Fibroblast of skin of abdomen (primary cell): Measurements from ENCODE around the gene ZDHHC13.
A peak's percentile ranks its signal among the peaks of the same experiment; 100 is the strongest.
"Not testable (repeated sequence)": the region's sequence is repeated elsewhere in the genome, so short reads cannot be mapped to it uniquely, and the experiment has no call there.

Source experiments
- DNase-seq: peaks from one replicate; pipeline ENCODE4 v3.0.0-alpha.2; 2013

Gene ZDHHC13

DNA sequence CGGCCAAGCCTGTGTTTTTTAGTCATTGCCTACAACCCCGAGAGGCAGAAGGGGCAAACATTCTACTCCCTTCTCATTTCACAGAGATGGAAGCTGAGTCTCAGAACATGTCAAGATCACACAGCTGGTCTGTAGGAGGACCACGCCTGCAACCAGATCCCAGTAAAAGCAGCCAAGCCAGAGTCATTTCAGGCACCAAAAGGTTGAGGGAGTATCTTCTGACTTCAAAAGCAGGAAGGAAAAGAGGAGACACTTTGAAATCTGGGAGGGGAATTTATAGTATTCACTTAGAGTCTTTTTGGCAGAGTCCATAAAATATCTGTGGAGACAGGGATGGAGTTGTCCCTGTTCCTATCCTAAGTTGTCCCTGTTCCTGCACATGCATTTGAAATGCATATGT, 17.9 kb upstream of the ZDHHC13 start:
- no peak for DNase-seq

- no peak for DNase-seq
Measured at GRCh38 chr11:19100885-19101284, 16.1 kb upstream of the ZDHHC13 start.

- no peak for DNase-seq
Measured at GRCh38 chr11:19101796-19102520, 15.0 kb upstream of the ZDHHC13 start.

DNA sequence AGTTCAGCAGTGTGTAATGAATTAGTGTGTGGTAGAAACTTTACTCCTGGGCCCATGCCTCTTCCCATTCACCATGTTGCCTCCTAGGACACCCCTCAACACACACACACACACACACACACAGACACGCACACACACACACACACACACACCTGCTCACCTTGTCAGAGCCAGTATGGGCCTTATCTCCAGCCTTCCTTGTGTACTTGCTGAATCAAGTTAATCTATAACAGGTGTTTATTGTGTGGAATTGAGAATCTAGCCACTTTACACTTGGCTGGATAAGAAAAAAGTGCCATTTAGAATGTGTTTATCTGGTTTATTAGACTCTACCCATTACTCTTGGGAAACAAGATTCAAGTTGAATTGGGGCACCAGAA, 14.5 kb upstream of the ZDHHC13 start:
- no peak for DNase-seq

DNA sequence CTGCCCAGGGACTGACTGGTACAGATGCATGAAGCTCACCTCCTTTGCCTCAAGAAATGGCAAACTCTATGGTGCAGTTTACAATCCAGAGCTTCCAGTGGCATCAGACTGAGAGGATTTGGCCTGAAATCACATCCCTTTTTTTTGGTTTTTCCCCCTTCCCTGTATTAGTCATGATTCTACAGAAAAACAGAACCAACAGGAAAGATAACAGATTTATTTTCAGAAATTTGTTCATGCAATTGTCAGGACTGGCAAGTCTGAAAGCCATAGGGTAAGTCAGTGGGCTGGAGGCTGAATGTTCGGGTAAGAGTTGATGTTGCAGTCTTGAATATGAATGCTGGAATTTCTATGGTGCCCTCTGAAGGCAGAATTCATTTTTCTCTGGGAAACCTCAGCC, 12.0 kb upstream of the ZDHHC13 start:
- DNase-seq: no peak

GRCh38 chr11:19107125-19107524, 9.8 kb upstream of the ZDHHC13 start:
- DNase-seq: no peak

DNA sequence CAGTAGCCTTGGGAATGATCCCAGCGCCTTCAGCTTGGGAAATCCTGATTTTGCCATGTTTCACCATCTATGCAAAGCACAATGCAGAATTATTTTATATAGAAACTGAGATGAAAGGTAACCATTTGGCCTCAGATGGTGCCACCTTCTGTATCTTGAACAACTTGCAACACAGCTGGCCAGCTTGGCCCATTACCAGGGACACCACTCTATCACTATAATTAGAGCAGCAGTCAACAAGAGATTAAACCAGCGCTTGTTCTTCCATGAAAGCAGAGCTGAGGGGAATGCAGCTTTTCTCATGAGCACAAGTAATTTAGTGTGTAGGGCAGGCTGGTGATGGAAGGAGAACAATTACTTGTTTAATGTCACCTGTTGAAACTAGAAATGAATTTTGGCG, 6.7 kb upstream of the ZDHHC13 start:
- DNase-seq: no peak

DNA sequence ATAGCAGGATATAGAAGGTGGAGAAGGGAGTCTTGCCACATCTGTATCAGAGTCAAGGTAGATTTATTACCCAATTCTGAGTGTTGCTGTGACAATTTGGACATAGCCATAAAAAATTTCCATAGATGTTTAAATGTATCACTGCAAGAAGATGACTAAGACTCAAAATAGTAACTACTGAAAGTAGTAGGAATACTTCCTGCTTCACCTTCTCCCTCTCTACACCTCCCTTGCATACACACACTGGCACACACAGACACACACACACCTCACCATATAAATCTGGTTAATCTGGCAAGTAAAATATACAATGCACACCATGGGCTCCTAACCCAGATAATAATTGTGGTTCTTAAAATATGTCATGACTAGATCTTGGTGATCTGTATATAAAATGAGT, 5.2 kb upstream of the ZDHHC13 start:
- no peak for DNase-seq

GRCh38 chr11:19116276-19116970, 545 bp upstream of the ZDHHC13 start:
- no peak for DNase-seq

DNA sequence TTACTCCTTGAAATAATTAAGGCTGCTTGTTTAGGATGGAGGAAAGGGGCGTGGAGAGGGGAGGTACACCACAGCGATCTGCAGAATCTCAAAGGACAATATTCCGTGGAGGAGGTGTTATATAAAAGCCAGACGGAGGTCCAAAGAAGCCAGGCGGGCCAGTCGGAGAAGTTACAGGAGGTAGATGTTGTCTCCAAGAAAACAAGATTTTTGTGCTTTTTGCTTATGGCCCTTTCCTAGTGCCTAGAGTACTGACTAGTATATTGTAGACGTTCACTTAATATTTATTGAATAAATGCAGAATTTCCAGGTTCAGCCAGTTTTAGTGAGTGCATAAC, 761 bp downstream of the ZDHHC13 start:
- DNase-seq: no peak

DNA sequence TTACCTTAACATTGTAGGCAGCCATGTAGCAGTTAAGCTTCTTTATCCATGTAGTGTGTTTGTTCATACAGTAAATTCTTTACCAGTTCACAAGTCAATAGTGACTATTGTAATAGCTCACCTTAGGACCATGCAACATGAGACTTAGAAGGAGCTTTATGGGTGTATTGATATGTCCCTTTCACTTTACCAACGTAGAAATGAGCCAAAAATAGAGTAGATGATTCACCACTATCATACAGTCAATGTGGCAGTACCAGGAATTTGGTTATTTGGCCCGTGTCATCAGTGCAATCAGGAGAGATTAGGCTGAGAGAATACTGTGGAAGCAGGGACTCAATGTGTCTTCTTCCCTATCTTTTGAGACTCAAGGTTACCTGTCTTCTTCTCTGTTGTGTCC, 4.7 kb downstream of the ZDHHC13 start:
- no peak for DNase-seq

GRCh38 chr11:19122960-19123615, 6.1 kb downstream of the ZDHHC13 start:
- no peak for DNase-seq

DNA sequence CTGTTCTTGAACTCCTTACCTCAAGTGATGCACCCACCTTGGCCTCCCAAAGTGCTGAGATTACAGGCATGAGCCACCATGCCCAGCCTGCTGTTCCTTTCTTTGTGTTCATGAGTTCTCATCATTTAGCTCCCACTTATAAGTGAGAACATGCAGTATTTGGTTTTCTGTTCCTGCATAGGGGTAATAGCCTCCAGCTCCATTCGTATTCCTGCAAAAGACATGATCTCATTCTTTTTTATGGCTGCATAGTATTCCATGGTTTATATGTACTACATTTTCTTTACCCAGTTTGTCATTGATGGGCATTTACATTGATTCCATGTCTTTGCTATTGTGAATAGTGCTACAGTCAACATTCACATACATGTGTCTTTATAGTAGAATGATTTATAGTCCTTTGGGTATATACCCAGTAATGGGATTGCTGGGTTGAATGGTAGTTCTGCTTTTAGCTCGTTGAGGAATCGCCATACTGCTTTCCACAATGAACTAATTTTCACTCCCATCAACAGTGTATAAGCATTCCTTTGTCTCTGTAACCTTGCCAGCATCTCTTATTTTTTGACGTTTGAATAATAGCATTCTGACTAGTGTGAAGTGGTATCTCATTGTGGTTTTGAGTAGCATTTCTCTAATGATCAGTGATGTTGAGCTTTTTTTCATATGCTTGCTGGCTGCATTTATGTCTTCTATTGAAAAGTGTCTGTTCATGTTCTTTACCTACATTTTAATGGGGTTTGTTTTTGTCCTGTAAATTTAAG, 9.8 kb downstream of the ZDHHC13 start:
- DNase-seq: peak; percentile 5

DNA sequence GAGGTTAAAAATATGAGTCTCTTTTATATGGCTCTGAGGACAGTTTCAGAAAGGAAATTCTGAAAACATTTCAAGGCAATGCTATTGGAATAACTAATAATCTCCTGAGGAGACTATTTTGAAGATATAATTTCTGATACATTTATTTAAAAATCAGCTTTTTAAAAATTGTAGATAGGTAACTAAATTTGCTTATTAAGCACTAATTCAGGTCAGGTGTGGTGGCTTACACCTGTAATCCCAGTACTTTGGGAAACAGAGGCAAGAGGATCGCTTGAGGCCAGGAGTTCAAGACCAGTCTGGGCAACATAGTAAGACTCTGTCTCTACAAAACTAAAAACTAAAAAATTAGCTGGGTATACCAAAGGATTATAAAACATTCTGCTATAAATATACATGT, 17.0 kb downstream of the ZDHHC13 start:
- no peak for DNase-seq

DNA sequence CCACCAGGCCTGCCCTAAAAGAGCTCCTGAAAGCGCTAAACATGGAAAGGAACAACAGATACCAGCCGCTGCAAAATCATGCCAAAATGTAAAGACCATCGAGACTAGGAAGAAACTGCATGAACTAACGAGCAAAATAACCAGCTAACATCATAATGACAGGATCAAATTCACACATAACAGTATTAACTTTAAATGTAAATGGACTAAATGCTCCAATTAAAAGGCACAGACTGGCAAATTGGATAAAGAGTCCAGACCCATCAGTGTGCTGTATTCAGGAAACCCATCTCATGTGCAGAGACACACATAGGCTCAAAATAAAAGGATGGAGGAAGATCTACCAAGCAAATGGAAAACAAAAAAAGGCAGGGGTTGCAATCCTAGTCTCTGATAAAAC, 19.9 kb downstream of the ZDHHC13 start:
- not testable (repeated sequence) for DNase-seq

DNA sequence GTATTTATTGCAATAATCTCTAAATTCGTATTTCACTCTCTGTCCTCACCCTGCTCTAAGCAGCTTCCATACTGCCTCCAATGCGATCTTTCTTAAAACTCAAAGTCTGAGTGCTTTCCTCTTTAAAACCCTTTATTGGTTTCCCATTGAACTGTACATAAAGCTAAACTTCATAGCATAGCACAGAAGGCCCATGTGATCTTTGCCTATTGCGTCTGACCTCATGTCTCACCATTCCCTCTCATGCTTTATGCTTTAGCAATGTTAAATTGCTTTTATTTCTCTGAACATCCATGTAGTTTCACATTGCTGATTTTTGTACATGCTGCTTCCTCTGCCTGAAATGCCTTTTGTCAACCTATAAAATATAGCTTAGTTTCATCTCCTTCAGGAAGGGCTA, 28.4 kb downstream of the ZDHHC13 start:
- DNase-seq: no peak

DNA sequence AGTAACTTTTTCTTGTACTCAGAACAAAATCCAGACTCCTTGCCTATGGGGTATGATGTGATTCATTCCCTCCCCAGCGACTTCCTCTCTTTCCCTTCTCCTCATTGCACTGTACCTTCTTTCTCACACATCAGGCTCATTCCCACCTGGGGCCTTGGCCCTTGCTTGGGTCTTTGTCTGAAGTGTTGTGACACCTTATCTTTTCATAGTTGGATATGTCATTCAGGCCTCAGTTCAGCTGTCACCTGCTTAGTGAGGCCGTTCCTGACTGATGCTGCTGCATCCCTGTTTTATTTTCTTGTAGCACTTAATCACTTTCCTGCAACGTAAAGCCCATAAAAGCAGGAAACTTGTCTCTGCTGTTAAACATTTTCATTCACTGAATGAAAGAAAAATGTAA, 39.9 kb downstream of the ZDHHC13 start:
- DNase-seq: no peak

DNA sequence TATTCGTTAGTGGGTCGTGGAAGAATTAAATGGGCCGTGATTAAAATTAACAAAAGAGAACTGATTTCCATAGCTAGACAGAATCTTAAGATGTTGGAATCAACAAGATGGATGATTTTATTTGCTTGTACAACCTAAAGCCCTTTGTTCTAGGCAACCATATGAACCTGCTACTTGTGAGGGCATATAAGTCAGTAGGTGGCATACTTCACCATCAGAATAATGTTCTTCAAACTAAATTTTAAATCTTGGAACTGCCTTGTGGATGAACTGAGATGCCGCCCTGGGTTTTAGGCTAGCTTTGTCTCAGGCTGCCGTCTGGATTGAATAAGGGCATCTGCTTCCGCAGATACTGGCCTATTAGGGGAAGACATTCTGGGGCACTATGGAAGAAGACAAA, 43.9 kb downstream of the ZDHHC13 start:
- no peak for DNase-seq

DNA sequence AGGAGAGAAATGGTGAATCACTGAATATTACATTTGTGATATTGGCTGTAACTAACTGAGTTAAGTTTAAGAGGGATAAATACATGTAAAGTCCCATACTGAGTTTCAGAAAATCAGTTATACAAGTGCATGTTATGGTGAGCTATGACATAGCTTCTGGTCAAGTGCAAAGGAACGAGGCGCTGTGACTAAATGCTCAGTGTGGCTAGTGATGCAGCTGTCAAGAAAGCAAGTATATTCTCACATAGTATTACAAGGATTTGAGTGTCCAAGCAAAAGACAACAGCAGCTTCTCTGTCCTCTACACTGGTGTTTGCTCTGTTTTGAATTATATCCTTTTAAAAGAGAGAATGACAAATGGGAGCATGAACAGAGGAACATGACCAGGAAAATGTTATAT, 44.7 kb downstream of the ZDHHC13 start:
- DNase-seq: no peak

DNA sequence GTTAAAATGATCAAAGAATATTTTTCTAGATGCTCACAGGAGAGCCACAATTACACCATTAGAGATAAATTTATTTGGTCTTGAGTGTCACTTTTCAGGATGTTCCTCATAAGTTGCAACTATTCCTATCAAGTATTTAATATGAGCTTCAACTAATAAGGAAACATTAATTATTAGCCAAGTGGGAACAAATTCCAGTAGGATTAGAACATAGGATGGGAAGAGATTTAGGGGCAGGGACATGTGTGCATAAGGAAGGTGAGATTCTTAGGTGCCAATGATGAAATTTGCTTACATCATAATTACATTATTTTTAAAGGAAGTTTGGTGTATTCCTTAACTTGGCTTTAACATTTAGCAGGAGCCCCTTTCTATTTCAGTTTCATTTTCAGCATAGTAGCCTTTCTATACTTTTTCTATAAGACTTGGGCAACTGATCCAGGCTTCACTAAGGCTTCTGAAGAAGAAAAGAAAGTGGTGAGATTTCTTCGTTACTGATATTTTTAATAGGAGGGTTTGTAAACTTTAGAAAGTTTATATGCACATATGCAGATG, 46.1 kb downstream of the ZDHHC13 start:
- no peak for DNase-seq

DNA sequence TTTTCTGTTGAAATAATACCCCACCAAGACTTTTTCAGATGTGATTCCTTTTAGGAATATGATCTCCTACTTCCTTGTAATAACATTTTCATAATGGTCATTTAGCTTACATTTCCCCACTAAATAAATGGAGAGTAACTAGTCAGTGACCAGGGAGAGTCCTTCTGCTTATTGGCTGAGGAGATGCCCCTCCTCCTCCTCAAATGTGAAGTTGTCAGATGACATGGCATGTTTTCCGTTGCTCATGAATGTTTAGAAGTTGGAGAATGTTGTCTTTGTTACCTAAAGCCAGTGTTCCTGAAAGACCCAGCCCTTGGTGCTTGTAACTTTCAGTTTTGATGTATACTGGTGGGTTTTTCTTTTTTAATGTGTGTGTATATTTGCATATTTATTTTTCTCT, 46.6 kb downstream of the ZDHHC13 start:
- DNase-seq: no peak

DNA sequence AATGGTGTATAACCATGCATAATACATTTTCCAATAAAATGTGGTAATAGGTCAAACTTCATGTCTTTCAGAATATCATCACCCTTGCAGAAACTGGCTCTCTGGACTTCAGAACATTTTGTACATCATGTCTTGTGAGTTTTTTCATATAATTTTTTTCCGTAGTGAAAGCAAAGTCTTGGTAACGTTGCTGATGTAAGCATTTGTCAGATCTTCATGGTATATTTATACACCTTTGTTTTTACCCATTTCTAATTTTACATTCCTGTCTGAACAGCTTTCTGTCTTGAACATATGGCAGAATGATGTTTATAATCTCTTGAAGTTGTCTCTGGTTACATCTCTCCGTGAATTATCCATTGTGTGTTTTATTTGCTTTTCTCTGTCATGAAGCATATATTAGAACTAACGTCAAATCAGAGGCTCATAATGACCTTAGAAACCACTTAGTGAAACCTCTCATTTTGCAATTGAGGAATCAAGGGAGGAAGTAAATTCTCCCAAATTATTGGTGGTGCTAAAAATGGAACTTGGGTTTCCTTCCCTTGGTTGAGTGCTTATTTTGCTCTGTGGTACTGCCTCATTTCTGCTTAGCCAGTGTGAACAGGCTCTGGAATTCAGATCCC, 47.4 kb downstream of the ZDHHC13 start:
- DNase-seq: no peak

GRCh38 chr11:19164881-19165280, 47.9 kb downstream of the ZDHHC13 start:
- DNase-seq: no peak
